GM18909 (cell line): ENCODE data around the gene DMKN.

Experiments
- ATAC-seq: cut with Tn5 transposase; IDR thresholded peaks from one replicate; pipeline ENCODE4 v1.9.1; 2021; ENCODE audit warnings: mild to moderate bottlenecking; ENCODE audit not compliant: unreplicated experiment, poor library complexity

The DMKN gene

DNA sequence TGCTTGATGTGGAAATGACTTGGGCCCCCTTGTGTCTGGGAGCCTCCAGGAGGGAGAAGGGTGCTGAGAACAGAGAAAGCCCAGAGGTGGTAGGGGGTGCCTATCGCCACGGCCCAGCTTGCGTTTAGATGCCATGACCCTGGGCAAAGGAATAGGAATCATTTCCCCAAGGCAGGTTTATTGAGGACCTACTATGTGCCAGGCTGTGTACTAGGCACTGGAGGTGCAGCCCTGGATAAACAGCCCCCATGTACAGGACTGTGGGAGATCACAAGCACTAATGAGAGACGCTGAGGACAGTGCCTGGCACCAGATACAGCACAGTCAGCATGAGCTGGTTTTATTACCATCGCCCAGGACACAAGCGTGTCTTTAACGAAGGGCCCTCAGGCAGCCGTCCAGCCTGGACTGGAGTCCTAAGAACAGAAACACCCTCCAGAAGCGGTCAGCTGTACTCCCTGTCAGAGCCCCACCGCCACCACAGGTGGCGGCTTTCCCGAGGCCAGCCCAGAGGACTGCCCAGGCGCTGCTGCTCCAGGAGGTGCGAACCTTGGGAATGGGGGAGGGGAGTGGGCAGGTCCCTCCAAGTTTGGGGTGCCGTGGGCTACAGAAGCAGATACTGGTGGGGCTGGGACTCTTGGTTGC is 36.6 kb upstream of the DMKN start:
- no peak for ATAC-seq

DNA sequence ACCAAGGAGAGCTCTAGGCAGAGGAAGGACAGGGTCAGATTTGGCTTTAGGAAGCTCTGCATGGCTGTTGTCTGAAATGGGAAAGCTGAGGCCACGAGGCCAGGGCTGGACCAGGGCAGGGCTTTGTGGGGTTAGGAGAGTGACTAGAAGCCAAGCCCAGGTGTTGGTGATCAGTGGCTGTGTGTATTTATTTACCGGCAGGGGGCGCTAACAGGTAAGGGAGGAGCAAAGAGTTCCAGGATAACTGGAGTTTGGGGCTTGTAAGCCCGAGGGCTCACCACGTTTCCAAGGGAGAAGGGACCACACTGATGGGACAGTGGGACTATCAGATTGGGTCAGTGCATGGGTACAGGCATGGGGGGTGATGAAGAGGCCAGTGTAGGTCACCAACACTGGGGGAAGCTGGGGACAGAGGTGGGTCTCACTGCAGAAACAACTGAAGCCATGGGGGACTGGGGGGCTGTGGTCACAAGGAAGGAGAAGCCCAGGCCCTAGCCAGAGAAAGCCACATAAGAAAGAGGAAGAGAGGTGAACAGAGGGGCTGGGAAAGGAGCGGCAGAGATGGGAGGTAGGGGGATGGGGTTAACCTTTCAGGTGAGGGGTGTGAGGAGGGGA is 35.8 kb upstream of the DMKN start:
- no peak for ATAC-seq

DNA sequence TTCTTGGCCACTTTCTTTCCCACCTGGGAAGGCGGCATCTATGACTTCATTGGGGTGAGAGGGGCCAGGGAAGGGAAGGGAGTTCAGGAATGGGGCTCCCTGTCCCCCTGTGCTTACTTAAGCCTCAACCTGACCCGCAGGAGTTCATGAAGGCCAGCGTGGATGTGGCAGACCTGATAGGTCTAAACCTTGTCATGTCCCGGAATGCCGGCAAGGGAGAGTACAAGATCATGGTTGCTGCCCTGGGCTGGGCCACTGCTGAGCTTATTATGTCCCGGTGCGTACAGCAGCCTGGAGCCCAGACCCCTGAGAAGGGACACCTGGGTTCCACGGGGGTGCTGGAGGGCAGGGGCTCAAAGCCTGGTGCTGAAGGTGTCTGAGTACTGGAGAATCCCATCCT is 33.1 kb upstream of the DMKN start:
- ATAC-seq = no peak

DNA sequence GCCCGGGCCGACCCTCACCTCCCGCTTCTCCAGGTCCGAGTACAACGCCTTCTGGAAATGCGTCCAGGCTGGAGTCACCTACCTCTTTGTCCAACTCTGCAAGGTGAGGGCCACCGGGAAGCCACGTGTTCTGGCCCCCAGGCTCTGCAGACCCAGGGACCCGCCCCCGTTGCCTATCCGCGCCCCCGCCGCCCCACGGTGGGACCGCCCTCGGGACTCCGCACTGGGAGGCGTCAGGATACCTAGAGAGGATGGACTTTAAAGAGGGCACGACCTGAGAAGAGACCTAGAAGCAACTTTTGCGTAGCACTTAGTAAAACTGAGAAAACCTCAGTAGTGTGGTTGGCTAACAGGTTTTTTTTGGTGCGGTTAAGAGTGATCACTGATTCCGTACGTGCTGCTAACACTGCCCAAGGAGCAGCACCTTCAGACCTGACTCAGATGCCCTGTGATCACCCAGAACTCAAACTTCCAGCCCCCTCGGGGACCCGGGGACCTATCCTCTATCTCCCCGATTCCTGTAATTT is 32.5 kb upstream of the DMKN start:
- peak; percentile 43 for ATAC-seq

GRCh38 chr19:35545001-35545854 is 31.8 kb upstream of the DMKN start, which contains the start of gene TMEM147:
TSS of gene TMEM147 (plus strand) at chr19:35545626. CDS start at chr19:35545740, 114 bp downstream.
- peak; percentile 81 for ATAC-seq

DNA sequence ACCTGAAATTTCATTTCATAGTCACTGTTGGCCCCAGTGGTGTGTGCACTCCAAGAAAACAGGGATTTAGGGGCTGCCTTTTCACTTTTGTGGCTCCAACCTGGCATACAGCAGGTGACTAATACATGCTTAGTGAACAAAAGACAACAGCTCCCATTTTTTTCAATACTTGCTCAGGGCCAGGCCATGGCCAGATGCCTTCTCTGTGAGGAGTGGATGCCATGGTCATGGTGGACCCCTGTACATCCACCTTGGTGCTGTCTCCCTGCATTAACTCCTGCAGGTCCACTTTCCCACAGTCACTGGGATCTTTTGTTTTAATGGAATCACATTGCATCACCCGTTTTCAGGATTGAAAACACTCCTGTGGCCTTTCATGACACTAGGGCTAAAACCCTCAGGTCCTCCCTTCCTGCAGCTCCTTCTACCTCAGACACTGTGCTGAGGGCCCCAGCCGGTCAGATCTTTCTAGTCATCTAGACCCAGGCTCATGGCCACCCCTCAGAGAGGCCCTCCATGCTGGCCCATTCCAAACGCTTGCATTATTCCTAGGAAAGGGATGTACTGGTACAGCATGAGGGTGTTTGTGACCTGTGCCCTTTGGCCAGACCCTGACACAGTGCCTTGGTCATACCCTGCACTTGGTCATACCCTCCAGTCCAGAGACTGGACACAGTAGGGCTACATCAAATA is 30.8 kb upstream of the DMKN start:
- ATAC-seq = no peak

GRCh38 chr19:35543280-35544109 is 30.0 kb upstream of the DMKN start:
- no peak for ATAC-seq

DNA sequence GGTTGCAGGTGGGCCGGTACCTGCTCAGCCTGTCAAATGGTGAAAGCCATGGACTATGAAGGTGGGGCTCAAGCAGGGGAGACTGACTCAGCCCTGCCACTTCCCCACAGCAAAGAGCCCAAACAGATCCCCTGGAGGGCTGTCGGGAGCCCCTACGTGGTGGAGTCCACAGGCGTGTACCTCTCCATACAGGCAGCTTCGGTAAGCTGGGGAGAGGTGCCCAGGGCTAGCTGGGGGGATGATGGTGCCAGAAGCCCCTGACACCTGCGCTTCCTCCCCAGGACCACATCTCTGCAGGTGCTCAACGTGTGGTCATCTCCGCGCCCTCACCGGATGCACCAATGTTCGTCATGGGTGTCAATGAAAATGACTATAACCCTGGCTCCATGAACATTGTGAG is 28.8 kb upstream of the DMKN start:
- no peak for ATAC-seq

DNA sequence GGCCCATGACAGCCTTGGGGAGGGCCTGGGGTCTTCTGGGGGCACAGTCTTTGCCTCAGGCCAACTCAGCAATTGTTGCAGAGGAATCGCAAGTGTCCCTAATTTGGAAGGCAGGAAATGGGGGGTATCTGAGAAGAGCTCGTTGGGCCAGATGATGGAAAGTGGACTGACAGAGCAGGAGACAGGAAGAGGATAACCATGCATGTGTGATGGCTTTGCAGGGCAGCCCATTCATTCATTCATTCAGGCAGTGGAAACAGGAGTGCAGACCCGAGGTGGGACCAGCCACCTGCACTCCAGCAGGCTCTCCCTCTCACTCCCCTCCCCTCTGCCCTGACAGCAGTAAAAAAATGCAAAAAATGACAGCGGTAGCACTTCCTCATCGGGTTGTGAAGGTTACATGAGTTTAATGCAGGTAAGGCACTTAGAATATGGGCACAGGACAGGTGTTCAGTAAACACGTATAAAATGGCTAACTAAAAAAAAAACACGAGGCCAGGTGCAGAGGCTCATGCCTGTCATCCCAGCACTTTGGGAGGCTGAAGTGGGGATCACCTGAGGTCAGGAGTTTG is 27.0 kb upstream of the DMKN start:
- no peak for ATAC-seq

DNA sequence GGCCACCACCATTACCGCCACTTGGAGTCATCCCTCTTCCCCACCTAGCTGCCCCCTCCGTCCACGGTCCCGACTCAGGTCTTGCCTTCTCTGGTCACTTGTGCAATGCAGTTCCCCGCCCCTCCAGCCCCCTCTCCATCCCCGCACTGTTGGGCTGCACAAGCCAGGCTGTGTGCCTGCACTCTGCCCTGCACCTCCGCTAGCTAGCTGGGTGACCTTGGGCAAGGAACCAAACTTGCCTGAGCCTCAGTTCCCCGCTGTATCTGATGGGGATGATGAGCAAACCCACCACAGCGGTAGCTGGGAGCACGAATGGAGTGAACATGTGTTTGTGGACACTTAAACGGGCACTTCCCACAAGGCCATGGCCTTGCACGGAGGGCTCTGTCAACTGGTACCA is 26.4 kb upstream of the DMKN start:
- no peak for ATAC-seq

- no peak for ATAC-seq
These were observed 25.9 kb upstream of the DMKN start for GRCh38 chr19:35539314-35539713.

- no peak for ATAC-seq
These were observed 21.5 kb upstream of the DMKN start for GRCh38 chr19:35534803-35535480.

DNA sequence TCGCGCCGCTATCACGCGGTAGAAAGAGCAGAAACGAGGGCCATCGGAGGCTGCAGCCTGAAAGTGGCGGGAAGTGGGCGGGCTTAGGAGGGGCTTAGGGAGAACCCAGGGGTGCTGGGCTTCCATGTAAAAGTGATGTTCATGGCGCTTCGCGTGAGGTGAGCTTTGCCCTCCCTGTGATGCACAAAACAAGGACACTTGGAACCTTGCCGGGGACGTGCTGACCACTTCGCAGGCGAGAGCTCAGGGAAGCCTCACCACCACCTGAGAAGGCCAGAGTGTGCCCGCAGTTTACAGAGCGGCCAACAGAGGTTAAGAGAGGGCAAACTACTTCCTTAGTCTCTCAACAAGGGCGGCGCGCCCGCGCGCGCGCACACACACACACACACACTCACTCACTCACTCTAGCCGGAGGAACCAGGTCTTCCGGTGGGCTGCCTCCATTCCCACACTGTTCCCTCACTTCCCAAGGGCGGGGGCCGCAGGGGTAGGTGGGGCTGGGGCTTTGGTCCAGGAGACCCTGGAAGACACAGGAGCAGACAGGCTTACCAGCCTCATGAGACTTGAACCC is 20.5 kb upstream of the DMKN start:
- ATAC-seq = no peak

DNA sequence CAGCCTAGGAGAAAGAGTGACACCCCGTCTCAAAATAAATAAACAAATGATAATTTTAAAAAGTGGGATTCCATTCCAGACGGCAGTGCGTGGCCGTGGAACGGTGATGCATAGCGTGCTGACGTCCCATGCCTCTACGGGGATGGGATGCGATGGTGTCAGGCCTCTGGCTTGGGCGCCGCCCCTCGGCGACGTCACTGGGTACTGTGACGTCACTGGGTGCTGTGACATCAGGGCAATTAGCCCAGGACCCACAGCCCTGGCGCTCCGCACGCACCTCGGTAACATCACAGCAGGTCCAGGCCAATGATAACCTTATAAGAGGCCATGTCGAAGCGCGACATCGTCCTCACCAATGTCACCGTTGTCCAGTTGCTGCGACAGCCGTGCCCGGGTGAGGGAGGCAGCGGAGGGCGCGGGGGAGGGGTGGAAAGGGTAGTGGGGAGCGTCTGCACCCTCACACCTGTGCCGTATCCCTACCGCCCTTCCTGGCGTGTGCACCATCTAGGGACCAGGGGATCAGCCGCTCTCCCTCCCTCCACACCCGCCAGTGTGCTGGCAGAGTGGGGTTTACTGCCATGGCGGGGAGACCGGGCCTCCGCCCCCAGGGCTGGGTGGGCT is 19.9 kb upstream of the DMKN start, which contains the start of gene GAPDHS:
TSS of gene GAPDHS (plus strand) at position 256 of the 621 bp plus-strand sequence. CDS start at position 328, 72 bp downstream.
- ATAC-seq = no peak

GRCh38 chr19:35531291-35531690 is 17.8 kb upstream of the DMKN start:
- no peak for ATAC-seq

DNA sequence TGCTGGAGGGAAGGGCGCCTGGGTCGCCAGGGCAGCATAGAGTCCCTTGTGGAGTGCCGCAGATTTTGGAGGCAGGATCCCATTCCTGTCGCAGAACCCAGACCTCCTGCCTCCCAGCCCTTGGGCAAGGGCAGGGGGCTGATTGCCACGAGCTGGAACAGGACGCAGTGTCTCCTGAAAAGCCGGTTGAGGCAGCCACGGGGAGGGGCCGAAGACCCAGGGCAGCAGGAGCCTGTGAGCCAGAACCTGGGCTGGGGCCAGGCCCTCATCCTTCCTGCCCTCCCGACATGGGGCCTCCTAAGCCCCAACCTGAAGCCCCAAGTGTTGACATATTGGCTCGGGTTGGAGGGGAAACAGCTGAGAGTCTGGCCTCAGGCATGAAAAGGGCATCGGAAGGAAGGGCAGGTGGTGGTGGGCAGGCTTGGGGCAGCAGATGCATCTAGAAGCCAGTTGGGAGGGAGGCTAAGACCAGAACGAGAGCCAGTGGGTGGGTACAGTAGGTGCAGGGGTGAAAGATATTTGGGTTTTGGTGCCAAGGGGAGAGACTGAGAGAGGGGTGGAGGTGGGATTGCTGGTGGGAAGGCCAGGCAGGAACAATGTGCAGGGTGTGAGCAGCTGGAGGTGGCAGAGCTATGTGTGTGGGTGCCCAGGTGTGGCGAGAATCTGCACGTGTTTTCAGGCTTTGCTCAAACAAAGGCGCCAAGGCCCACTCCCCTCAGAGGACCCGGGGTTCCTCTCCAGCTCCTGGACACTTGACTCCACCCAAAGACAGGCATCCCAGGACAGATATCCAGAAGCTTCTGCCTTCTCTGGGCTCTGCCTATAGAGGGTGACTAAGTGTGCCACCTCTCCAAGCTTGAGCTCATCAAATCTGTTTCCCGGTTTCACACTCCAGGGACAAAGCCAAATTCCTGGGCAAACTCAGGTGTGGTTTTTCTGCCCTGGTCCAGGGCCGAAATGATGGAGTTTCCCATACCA is 16.1 kb upstream of the DMKN start:
- ATAC-seq = no peak
